Liver (tissue), 9 donors: ENCODE measurements around the gene GSTA1. TPM values are rescaled to one million over a fixed set of nuclear protein-coding genes. Genes with fewer than 3 reads are reported as not detected.
"Not testable (repeated sequence)": the region's sequence is repeated elsewhere in the genome, so short reads cannot be mapped to it uniquely, and the experiment has no call there.

Experiments used
- DNase-seq: peaks from one replicate; pipeline ENCODE4 v3.0.0-alpha.2; 2017; ENCODE audit warnings: low spot score
- H3K27ac ChIP-seq, 2 donors: one replicate each; pipeline ENCODE4 v1.7.0; 2013; ENCODE audit warnings: inconsistent platforms in 2 of 2, low read length in 2 of 2, control low read depth in 1 of 2, low read depth in 1 of 2, mild to moderate bottlenecking in 1 of 2
- H3K27me3 ChIP-seq, 4 donors: one replicate each; pipeline versions ENCODE4 v1.6.1 to v1.7.0; 2013; ENCODE audit warnings: low read length in 3 of 4, inconsistent platforms in 1 of 4, mild to moderate bottlenecking in 1 of 4, moderate library complexity in 1 of 4; ENCODE audit not compliant: control insufficient read depth in 4 of 4, insufficient read depth in 4 of 4
- H3K36me3 ChIP-seq, 4 donors: one replicate each; pipeline versions ENCODE4 v1.6.1 to v1.7.0; 2013; ENCODE audit warnings: low read length in 3 of 4, mild to moderate bottlenecking in 3 of 4, low read depth in 1 of 4, moderate library complexity in 1 of 4; ENCODE audit not compliant: control insufficient read depth in 4 of 4, insufficient read depth in 3 of 4
- H3K4me1 ChIP-seq, 4 donors: one replicate each; pipeline versions ENCODE4 v1.6.1 to v1.7.0; 2013; ENCODE audit warnings: low read length in 3 of 4, mild to moderate bottlenecking in 3 of 4, moderate library complexity in 1 of 4; ENCODE audit not compliant: control insufficient read depth in 4 of 4, insufficient read depth in 4 of 4
- H3K4me3 ChIP-seq, 3 donors: one replicate each; pipeline versions ENCODE4 v1.6.1 to v1.7.0; 2013; ENCODE audit warnings: low read length in 3 of 3, control low read depth in 1 of 3, low read depth in 1 of 3, mild to moderate bottlenecking in 1 of 3
- H3K9ac ChIP-seq, 2 donors: one replicate each; pipeline ENCODE4 v1.7.0; 2013; ENCODE audit warnings: low read length in 2 of 2, mild to moderate bottlenecking in 2 of 2, moderate library complexity in 2 of 2, control low read depth in 1 of 2, low read depth in 1 of 2
- H3K9me3 ChIP-seq, 4 donors: one replicate each; pipeline versions ENCODE4 v1.6.1 to v1.7.0; 2013; ENCODE audit warnings: low read length in 3 of 4; ENCODE audit not compliant: control insufficient read depth in 4 of 4
- EGR1 ChIP-seq, 2 donors: IDR thresholded peaks; 2 replicates each; pipeline ENCODE4 v1.6.1; 2016 to 2018; ENCODE audit warnings: antibody characterized with exemption in 2 of 2, low read depth in 2 of 2
- FOXA1 ChIP-seq: IDR thresholded peaks from 2 replicates; pipeline ENCODE4 v1.6.1; 2016; ENCODE audit warnings: antibody characterized with exemption
- FOXA2 ChIP-seq: IDR thresholded peaks from 2 replicates; pipeline ENCODE4 v1.6.1; 2016; ENCODE audit warnings: antibody characterized with exemption
- GABPA ChIP-seq, 2 donors: IDR thresholded peaks in 1 of 2; conservative IDR thresholded peaks in 1 of 2; 2 replicates each; pipeline ENCODE4 v1.6.1; 2016; ENCODE audit warnings: antibody characterized with exemption in 2 of 2, mild to moderate bottlenecking in 1 of 2, moderate library complexity in 1 of 2
- HNF4A ChIP-seq, 2 donors: conservative IDR thresholded peaks; 2 replicates each; pipeline ENCODE4 v1.6.1; 2016; ENCODE audit warnings: antibody characterized with exemption in 2 of 2, mild to moderate bottlenecking in 2 of 2
- HNF4G ChIP-seq: IDR thresholded peaks from 2 replicates; pipeline ENCODE4 v1.6.1; 2016; ENCODE audit warnings: antibody characterized with exemption
- JUND ChIP-seq, 2 donors: IDR thresholded peaks; 2 replicates each; pipeline ENCODE4 v1.6.1; 2016; ENCODE audit warnings: antibody characterized with exemption in 2 of 2
- NR2F2 ChIP-seq: IDR thresholded peaks from 2 replicates; pipeline ENCODE4 v1.6.1; 2016; ENCODE audit warnings: antibody characterized with exemption
- RAD21 ChIP-seq, 2 donors: IDR thresholded peaks; 2 replicates each; pipeline ENCODE4 v1.6.1; 2016; ENCODE audit warnings: antibody characterized with exemption in 2 of 2, mild to moderate bottlenecking in 2 of 2
- RXRA ChIP-seq, 2 donors: IDR thresholded peaks; 2 replicates each; pipeline ENCODE4 v1.6.1; 2017 to 2018; ENCODE audit warnings: antibody characterized with exemption in 2 of 2, mild to moderate bottlenecking in 1 of 2
- SP1 ChIP-seq: IDR thresholded peaks from 2 replicates; pipeline ENCODE4 v1.6.1; 2018; ENCODE audit warnings: antibody characterized with exemption, mild to moderate bottlenecking
- TAF1 ChIP-seq: conservative IDR thresholded peaks from 2 replicates; pipeline ENCODE4 v1.6.1; 2016; ENCODE audit warnings: antibody characterized with exemption, mild to moderate bottlenecking
- YY1 ChIP-seq: IDR thresholded peaks from 2 replicates; pipeline ENCODE4 v1.6.1; 2016; ENCODE audit warnings: antibody characterized with exemption, mild to moderate bottlenecking
- WGBS: extraction: QIAGEN DNeasy Blood & Tissue Kit; methylation state at CpG from one replicate; pipeline ENCODE4 v1.1.7; 2013; 5-methylcytosine and 5-hydroxymethylcytosine counted together
- polyA plus RNA-seq, 2 donors: library from polyadenylated mRNA; stranded (reverse) in 1 of 2; unstranded in 1 of 2; fragments of 200-250 nt in 1 of 2; fragments of >200 nt in 1 of 2; fragmentation: Nextera tagmentation in 1 of 2; extraction: Ambion mirVana in 1 of 2; gene quantifications; one replicate each; pipeline versions ENCODE4 v1.2.1 to v1.2.3, GENCODE V29; 2013 to 2015
- total RNA-seq, 2 donors: library from RNA; depleted of rRNA; stranded (reverse); fragments of >200 nt; gene quantifications; one replicate each; pipeline ENCODE4 v1.2.3, GENCODE V29; 2014
- TF ChIP-seq, protein P1 (sequence below): fragments of 150-350 bp; IDR thresholded peaks from 2 replicates; pipeline ENCODE4 v1.5.1; 2017; ENCODE audit warnings: improper control_type of control experiment, low read depth, low read length; ENCODE audit not compliant: missing input control
- TF ChIP-seq, protein P2 (sequence below): IDR thresholded peaks from 2 replicates; pipeline ENCODE4 v1.6.1; 2016; ENCODE audit warnings: antibody characterized with exemption
- TF ChIP-seq, protein P3 (sequence below): IDR thresholded peaks from 2 replicates; pipeline ENCODE4 v1.6.1; 2016; ENCODE audit warnings: antibody characterized with exemption
- donor health status: healthy.
- donor health status: healthy.
- donor health status: healthy.
- donor health status: healthy.
- donor health status: healthy.

GSTA1 gene
- total and polyA plus RNA-seq, 4 donors: 59.4 to 247 (median 145) TPM

DNA sequence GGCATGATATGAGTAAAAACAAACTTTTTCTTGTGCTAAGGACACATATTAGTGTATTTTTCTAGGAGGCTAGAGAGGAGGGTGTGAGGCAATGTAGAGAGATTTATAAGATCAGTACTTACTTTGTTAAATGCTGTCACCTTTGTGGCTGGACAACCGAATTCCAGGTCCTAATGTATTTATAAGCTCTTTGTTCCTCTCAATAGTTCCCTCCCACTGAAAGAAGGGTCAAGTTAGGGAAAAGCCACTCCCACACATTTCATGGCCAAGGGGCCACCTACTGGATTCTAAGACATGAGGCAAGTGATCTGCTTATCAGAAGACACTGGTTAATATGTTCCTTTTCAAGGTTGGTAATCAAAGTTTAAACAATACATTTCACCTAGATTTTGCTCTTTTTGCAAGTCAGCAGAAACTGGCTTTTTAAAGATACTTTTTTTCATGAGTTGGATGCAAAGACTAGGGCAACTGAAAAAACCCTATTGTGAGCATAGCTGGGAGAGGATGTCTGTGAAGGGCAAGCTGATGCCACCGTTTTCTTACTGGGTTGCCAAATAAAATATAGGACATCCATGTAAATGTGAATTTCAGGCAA, 40.2 kb downstream of the GSTA1 start, which contains the start of gene GSTA2:
Gene GSTA2 (minus strand): TSS at position 154 of the 595 bp plus-strand sequence. CDS start 5,528 bp downstream, outside the sequence.
- not testable (repeated sequence) for H3K36me3 ChIP-seq, H3K27ac ChIP-seq, H3K27me3 ChIP-seq, H3K4me1 ChIP-seq, H3K9me3 ChIP-seq, DNase-seq
- H3K9ac ChIP-seq: peak within 1 kb of the TSS in 1 of 2 donors; percentile 14
- H3K4me3 ChIP-seq: peak within 1 kb of the TSS in 2 of 3 donors; percentile 20 to 31
- peak in 1 of 2 donors; percentile 20 for TF ChIP-seq RXRA (IDR thresholded peaks at IDR 0.05)
- 36% methylated on average over 2 of the region's 2 CpGs for WGBS

GRCh38 chr6:52761673-52762491, 41.7 kb downstream of the GSTA1 start:
- not testable (repeated sequence) for H3K4me1 ChIP-seq, H3K9me3 ChIP-seq, DNase-seq, H3K36me3 ChIP-seq, H3K27me3 ChIP-seq, H3K9ac ChIP-seq, H3K4me3 ChIP-seq, H3K27ac ChIP-seq
- WGBS: 52% methylated on average over 7 of the region's 7 CpGs

DNA sequence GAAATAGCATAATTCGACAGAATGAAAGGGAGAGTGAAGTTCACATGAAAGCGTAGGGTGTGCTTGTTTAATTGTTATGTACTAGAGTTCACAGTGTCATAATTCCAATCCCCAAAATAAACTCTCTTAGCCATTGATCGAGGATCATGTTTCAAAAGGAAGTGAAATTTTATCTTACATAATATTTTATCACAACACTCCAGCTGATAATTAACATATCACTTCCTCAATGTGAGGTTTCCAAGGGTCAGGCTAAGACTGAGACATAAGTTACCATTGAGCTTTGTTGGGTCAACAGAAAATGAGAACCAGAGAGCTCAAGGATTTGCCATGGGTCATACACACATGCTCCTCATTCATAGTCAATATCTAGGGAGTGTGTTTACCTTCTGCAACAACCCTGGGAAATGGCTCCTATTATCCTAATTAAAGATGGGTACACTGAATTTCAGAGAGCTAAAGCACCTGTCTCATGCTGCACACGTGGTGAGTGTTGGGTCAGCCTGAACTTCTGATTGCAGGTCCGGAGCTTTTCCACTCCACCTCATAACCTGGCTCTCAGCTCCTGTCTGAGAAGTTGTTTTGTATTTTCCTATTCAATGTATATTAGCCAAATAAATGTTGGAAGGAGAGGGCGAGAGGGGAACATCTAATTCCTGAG, 43.4 kb downstream of the GSTA1 start:
- H3K27me3 ChIP-seq: no peaks in the 10 kb centered on the region
- H3K4me1 ChIP-seq: peaks cover 0 to 8% (median 5%) of the 10 kb centered on the region in 4 donors
- H3K9me3 ChIP-seq: no peaks in the 10 kb centered on the region
- H3K4me3 ChIP-seq: no peak overlapping the region
- H3K27ac ChIP-seq: no peak overlapping the region
- WGBS: 27% methylated on average over 6 of the region's 6 CpGs
- DNase-seq: no peak
- TF ChIP-seq YY1 (no peak), RXRA (IDR thresholded peaks at IDR 0.05) (peak in 1 of 2 donors; percentile 8), TAF1 (no peak), HNF4A (conservative IDR thresholded peaks at IDR 0.05) (peak in 1 of 2 donors; percentile 37), JUND (IDR thresholded peaks at IDR 0.05) (no peak), GABPA (IDR thresholded peaks at IDR 0.05 in 1 of 2, conservative IDR thresholded peaks at IDR 0.05 in 1 of 2) (no peak)
- no peaks in the 10 kb centered on the region for H3K36me3 ChIP-seq
- no peak overlapping the region for H3K9ac ChIP-seq

DNA sequence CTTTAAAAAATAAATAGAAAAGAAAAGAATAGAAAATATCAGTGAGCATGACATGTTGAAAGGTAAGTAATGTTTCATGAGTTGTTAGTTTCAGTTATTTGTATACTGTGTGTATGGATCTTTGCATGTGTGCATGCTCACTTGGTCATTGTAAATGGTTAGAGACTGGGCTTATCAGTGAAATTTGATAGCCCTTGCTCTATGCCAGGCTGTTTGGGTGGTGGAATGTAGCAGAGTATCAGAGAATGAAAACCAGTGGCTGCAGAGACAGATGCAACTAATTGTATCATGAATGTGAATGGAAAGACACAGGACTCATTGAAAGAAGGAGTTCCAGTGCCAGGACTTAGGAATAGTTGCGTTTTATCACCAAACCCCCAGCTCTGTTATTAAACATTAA, 44.5 kb downstream of the GSTA1 start:
- no peak for DNase-seq
- peaks cover 0 to 4% (median 0%) of the 10 kb centered on the region in 4 donors for H3K36me3 ChIP-seq
- no peaks in the 10 kb centered on the region for H3K9me3 ChIP-seq
- no peak overlapping the region for H3K4me3 ChIP-seq
- H3K27me3 ChIP-seq: no peaks in the 10 kb centered on the region
- H3K4me1 ChIP-seq: peaks cover 0 to 8% (median 5%) of the 10 kb centered on the region in 4 donors
- H3K27ac ChIP-seq: no peak overlapping the region
- WGBS: 49% methylated on average over 1 of the region's 1 CpG
- H3K9ac ChIP-seq: no peak overlapping the region
- no peak for TF ChIP-seq SP1
- no peak for TF ChIP-seq YY1
- no peak for TF ChIP-seq GABPA (IDR thresholded peaks at IDR 0.05 in 1 of 2, conservative IDR thresholded peaks at IDR 0.05 in 1 of 2)
- no peak for TF ChIP-seq RAD21 (IDR thresholded peaks at IDR 0.05)
- no peak for TF ChIP-seq NR2F2
- TF ChIP-seq HNF4G: no peak
- TF ChIP-seq FOXA1: no peak
- TF ChIP-seq JUND (IDR thresholded peaks at IDR 0.05): no peak
- TF ChIP-seq, protein P1, sequence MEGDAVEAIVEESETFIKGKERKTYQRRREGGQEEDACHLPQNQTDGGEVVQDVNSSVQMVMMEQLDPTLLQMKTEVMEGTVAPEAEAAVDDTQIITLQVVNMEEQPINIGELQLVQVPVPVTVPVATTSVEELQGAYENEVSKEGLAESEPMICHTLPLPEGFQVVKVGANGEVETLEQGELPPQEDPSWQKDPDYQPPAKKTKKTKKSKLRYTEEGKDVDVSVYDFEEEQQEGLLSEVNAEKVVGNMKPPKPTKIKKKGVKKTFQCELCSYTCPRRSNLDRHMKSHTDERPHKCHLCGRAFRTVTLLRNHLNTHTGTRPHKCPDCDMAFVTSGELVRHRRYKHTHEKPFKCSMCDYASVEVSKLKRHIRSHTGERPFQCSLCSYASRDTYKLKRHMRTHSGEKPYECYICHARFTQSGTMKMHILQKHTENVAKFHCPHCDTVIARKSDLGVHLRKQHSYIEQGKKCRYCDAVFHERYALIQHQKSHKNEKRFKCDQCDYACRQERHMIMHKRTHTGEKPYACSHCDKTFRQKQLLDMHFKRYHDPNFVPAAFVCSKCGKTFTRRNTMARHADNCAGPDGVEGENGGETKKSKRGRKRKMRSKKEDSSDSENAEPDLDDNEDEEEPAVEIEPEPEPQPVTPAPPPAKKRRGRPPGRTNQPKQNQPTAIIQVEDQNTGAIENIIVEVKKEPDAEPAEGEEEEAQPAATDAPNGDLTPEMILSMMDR: no peak
- no peak for TF ChIP-seq RXRA (IDR thresholded peaks at IDR 0.05)
- TF ChIP-seq, protein P2, sequence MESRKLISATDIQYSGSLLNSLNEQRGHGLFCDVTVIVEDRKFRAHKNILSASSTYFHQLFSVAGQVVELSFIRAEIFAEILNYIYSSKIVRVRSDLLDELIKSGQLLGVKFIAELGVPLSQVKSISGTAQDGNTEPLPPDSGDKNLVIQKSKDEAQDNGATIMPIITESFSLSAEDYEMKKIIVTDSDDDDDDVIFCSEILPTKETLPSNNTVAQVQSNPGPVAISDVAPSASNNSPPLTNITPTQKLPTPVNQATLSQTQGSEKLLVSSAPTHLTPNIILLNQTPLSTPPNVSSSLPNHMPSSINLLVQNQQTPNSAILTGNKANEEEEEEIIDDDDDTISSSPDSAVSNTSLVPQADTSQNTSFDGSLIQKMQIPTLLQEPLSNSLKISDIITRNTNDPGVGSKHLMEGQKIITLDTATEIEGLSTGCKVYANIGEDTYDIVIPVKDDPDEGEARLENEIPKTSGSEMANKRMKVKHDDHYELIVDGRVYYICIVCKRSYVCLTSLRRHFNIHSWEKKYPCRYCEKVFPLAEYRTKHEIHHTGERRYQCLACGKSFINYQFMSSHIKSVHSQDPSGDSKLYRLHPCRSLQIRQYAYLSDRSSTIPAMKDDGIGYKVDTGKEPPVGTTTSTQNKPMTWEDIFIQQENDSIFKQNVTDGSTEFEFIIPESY: no peak
- TF ChIP-seq EGR1 (IDR thresholded peaks at IDR 0.05; ENCODE audit: low read depth in 2 of 2): no peak
- TF ChIP-seq, protein P3, sequence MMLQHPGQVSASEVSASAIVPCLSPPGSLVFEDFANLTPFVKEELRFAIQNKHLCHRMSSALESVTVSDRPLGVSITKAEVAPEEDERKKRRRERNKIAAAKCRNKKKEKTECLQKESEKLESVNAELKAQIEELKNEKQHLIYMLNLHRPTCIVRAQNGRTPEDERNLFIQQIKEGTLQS: no peak
- TF ChIP-seq TAF1: no peak
- no peak for TF ChIP-seq HNF4A (conservative IDR thresholded peaks at IDR 0.05)
- TF ChIP-seq FOXA2: no peak
